Caki2 (cell line): ENCODE data around the gene PTPRC. TPM values are rescaled to one million over a fixed set of nuclear protein-coding genes. Genes with fewer than 3 reads are reported as not detected.

ENCODE experiments used
- DNase-seq: peaks from one replicate; pipeline ENCODE4 v3.0.0-alpha.2; 2015; ENCODE audit warnings: low read depth
- in situ Hi-C: cut with HindIII; loops from 2 replicates; pipeline ENCODE4 v1.10.0; 2016; ENCODE audit warnings: low sequenced_read_pairs, low pct_unique_long_range_greater_than_20kb, mixed read lengths
- total RNA-seq: library from RNA; depleted of rRNA; stranded (reverse); fragments of >200 nt; shearing (Covaris generic); gene quantifications from 2 replicates; pipeline ENCODE4 v1.2.3, GENCODE V29; 2014; ENCODE audit warnings: low replicate concordance

The PTPRC gene
- total RNA-seq, 1 experiment from 2014 or later = not detected

- DNase-seq = peak; percentile 72
- in situ Hi-C loops = no loop called here
These were observed 18.8 kb downstream of the PTPRC start for GRCh38 chr1:198657550-198658064.

- in situ Hi-C loops = no loop called here
- DNase-seq = no peak
These were observed 21.8 kb downstream of the PTPRC start for GRCh38 chr1:198660341-198661261.

GRCh38 chr1:198662821-198663220, 24.0 kb downstream of the PTPRC start:
- in situ Hi-C loops = no loop called here
- DNase-seq = no peak

GRCh38 chr1:198664068-198664788, 25.4 kb downstream of the PTPRC start:
- in situ Hi-C loops = no loop called here
- DNase-seq = no peak

- in situ Hi-C loops = no loop called here
- no peak for DNase-seq
These were observed 28.3 kb downstream of the PTPRC start for GRCh38 chr1:198667186-198667585.

GRCh38 chr1:198667807-198668206, 29.0 kb downstream of the PTPRC start:
- in situ Hi-C loops = no loop called here
- DNase-seq = no peak

GRCh38 chr1:198669023-198669698, 30.3 kb downstream of the PTPRC start:
- peak; percentile 62 for DNase-seq
- in situ Hi-C loops = no loop called here

- in situ Hi-C loops = no loop called here
- no peak for DNase-seq
These were observed 30.9 kb downstream of the PTPRC start for GRCh38 chr1:198669771-198670170.

GRCh38 chr1:198671136-198671535, 32.3 kb downstream of the PTPRC start:
- DNase-seq = no peak
- in situ Hi-C loops = no loop called here

GRCh38 chr1:198672124-198672523, 33.3 kb downstream of the PTPRC start:
- in situ Hi-C loops = no loop called here

GRCh38 chr1:198674009-198674408, 35.2 kb downstream of the PTPRC start:
- no peak for DNase-seq
- in situ Hi-C loops = no loop called here

More at GRCh38 chr1:198672124-198672523, 33.3 kb downstream of the PTPRC start:
- no peak for DNase-seq

GRCh38 chr1:198676253-198676652, 37.4 kb downstream of the PTPRC start:
- no peak for DNase-seq
- in situ Hi-C loops = no loop called here

GRCh38 chr1:198677027-198677426, 38.2 kb downstream of the PTPRC start:
- in situ Hi-C loops = no loop called here
- DNase-seq = no peak

GRCh38 chr1:198677871-198678270, 39.0 kb downstream of the PTPRC start:
- in situ Hi-C loops = no loop called here

GRCh38 chr1:198678301-198678836, 39.5 kb downstream of the PTPRC start:
- DNase-seq = no peak
- in situ Hi-C loops = no loop called here

More at GRCh38 chr1:198677871-198678270, 39.0 kb downstream of the PTPRC start:
- no peak for DNase-seq

- DNase-seq = no peak
- in situ Hi-C loops = no loop called here
These were observed 40.1 kb downstream of the PTPRC start for GRCh38 chr1:198678901-198679329.

- in situ Hi-C loops = no loop called here
- no peak for DNase-seq
These were observed 40.8 kb downstream of the PTPRC start for GRCh38 chr1:198679535-198680173.
